Fibroblast of peridontal ligament (primary cell): ENCODE results near the gene MAML2.

Experiments used
- DNase-seq: peaks from one replicate; pipeline ENCODE4 v3.0.0-alpha.2; 2010; ENCODE audit errors: extremely low read depth

MAML2 gene

DNA sequence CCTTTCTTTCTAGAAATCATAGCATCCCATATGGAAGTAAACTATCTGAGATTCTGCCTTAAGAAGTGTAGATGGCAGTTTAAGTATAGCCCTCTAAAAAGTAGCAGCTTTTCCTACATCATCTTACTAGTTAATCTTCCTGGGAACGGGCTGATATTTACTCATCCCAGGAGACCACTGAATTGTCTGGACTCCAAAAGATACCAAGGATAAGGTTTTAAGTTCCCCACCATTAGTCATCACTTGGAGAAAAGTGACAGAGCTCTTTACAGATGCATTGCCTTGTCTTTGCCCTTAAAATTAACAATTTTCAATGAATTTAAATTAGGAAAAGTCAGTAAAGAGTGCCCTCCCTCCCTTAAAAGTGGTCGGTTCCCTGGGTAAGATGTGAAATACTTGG is 129.5 kb downstream of the MAML2 start:
- DNase-seq, result peak; percentile 91

GRCh38 chr11:96211436-96211835 is 131.6 kb downstream of the MAML2 start:
- DNase-seq, result no peak

- no peak for DNase-seq
Measured at GRCh38 chr11:96207459-96208449, 135.2 kb downstream of the MAML2 start.

GRCh38 chr11:96206955-96207354 is 136.0 kb downstream of the MAML2 start:
- no peak for DNase-seq

- DNase-seq, result no peak
Measured at GRCh38 chr11:96205460-96205809, 137.6 kb downstream of the MAML2 start.

- no peak for DNase-seq
Measured at GRCh38 chr11:96204721-96205459, 138.1 kb downstream of the MAML2 start.

GRCh38 chr11:96204366-96204659 is 138.7 kb downstream of the MAML2 start:
- peak; percentile 40 for DNase-seq

DNA sequence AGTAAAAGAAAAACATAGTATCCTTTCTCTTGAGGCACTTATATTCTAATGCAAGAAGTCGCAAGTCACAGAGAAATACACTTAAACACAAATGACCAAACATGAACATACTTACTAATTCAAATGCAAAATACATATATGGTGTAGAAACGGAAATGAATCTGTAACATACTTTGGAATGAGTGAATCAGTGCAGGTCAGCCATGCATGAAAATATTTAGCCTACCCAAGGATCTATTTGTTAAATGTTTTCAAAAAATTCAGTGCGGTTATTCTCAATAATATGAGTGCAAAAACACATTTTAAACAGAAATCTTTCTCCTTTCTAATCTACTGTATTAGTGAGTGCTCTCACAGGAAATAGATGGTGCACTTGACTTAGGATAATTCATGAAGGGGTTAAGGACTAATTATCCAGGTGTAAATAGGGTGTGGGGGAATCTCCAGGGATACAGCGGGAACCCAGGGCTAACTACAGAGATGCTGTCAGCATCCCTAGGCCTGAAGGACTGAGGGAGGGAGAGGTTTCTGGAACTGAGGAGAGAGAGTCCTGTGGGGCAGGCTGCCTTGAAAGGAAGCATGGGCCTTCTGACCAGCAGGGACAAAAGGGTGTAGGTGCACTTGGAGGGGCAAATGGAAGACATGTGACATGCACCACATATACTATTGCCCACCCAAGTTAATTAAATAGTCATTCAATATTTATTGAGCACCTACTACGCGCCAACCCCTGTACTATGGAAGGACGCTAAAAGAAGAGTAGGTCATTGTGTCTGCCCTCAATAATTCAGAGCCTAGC is 139.2 kb downstream of the MAML2 start:
- DNase-seq, result no peak

DNA sequence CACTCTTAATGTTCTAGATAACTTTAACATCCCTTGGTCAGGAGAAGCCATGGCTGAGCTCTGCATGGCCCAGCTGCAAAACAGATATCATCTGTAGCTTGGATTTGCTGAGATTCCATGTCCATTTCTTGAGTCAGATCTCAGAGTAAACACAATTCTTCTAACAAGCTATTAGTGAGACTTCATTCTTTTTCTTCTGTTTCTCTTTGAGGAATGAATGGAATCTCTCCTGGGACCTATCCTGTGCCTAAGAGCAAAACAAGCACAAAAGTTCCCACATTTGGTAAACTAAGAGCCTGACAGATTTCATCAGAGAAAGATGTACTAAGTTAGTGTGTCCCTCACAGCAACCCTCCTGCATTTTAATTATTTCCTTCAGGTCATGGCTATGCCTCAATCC is 142.8 kb downstream of the MAML2 start:
- peak; percentile 95 for DNase-seq

GRCh38 chr11:96199563-96200025 is 143.4 kb downstream of the MAML2 start:
- peak; percentile 30 for DNase-seq

DNA sequence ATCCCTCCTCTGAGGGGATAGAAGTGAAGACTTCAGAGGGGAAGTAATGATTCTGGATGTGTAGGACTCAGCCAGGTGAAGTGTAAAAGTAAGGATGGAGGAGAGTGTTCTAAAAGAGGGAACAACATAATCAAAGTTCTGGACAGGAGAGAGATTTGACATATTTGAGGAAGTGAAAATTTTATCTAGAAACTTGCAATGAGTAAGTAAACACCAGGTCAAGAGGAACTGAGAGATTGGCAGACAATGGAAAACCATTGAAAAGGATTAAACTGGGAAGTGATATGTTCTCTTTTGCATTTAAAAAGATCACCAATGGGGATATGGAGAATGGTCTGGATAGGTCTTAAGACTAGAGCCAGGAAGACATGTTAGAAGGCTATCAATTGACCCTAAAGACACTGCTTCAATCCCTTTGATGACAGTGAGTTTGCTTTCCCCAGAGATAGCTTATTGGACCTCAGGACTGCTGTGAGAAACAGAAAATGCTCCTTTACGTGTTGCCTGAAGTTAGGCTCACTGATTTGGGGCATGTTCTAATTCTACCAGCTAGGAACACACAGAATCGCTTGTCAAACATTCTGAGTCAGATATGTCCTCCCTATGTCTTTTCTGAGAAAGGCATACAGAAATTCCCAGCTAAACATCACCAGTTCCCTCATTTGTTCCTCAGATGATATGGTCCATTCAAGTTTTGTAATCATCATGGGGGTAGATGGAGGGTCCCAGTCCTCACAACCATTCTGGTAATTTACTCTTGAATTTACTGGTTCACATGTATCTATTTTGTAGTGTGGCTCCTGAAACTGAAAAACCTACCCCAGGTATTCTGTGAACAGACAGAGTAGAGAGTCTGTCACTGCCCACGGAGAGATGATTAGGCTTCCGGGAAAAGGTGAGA is 144.9 kb downstream of the MAML2 start:
- DNase-seq, result no peak

- peak; percentile 67 for DNase-seq
Measured at GRCh38 chr11:96197103-96197502, 145.9 kb downstream of the MAML2 start.

DNA sequence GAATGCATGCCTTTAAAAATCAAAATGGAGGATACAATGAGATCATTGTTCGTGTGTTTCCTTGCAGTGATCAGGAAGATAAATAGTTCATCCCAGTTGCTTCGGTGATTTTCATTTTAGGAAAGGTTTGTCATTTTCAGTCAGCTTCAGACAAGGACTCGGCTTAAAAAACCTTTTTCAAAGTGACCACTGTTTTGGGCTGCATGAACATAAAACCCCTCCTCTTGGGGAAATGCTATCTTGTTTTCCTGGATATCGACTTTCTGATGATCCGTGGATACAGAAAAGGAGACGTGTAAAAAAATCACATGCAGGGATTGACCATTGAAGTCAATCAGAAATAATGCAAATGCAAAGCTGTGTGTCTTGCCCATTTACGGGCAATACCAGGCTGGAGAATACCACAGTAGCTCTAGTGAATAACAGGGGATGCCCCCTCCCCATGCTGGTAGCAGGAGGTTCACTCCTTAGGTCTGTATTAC is 146.8 kb downstream of the MAML2 start:
- DNase-seq, result no peak

GRCh38 chr11:96195671-96196070 is 147.3 kb downstream of the MAML2 start:
- no peak for DNase-seq

GRCh38 chr11:96194581-96195374 is 148.2 kb downstream of the MAML2 start:
- no peak for DNase-seq

DNA sequence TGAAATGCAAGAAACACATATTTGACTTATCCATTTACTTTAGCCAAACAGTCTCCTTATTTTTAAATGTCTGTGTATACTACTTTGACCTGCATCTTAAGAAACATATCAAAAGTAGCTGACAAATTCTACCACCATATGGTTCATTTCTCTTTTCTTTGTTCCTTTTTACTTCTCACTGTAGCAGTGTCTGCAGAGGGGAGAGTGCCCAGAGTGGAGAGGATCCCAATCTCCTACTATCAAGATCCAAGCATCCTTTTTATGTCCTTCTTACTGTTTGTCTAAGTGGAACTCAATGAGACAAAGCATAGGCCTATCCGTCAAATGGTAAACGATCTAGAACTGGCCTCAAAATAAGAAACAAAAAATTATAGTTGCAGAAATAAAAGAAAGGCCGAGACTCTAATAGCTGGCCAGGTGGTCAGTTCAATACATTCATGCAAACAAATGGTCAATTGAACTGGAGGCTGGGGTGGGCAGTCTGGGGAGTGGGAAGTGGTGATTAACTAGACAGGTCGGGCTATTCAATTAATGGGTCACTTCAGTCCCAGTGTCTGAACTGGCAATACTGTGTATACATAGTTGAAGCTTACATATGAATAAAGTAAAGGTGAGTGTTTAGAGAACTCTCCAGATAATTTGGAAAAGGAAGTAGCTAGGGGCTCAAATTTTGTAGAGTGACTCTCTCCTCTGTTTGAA is 149.1 kb downstream of the MAML2 start:
- DNase-seq, result no peak

- no peak for DNase-seq
Measured at GRCh38 chr11:96191752-96192151, 151.2 kb downstream of the MAML2 start.

DNA sequence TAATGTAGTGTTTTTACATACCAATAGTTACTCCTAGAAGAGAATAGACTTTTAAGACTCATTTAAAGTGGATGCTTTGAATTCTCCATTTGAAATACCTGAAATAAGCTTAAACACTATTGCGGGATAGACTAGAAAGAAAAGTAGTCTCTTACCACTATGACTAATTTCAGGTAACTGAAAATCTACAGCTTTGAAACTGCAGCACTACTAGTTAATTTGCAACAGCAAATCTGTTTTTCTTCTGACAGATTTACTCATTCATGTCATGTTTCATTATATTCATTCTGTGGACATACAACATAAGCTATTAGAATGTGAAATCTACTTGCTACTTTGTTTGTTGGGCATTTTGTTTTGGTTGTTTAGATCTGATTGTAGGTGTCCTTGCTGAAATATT is 153.6 kb downstream of the MAML2 start:
- no peak for DNase-seq

- DNase-seq, result peak; percentile 74
Measured at GRCh38 chr11:96188243-96189006, 154.6 kb downstream of the MAML2 start.
